Gastrocnemius medialis (tissue), 4 donors: ENCODE measurements around the gene NIT1. TPM values are rescaled to one million over a fixed set of nuclear protein-coding genes. Genes with fewer than 3 reads are reported as not detected.
A peak's percentile ranks its signal among the peaks of the same experiment; 100 is the strongest.
"Not testable (repeated sequence)": the region's sequence is repeated elsewhere in the genome, so short reads cannot be mapped to it uniquely, and the experiment has no call there.

ENCODE experiments used
- ATAC-seq, 2 donors: fragments of 150-250 bp; one replicate each; pipeline ENCODE4 v1.9.1; 2016
- DNase-seq, 2 donors: peaks; one replicate each; pipeline ENCODE4 v3.0.0-alpha.2; 2019
- H3K27ac ChIP-seq, 4 donors: fragments of 200-600 bp; sonication (generic); 1 replicate in 1 of 4; 2 replicates in 3 of 4; pipeline ENCODE4 v1.5.1; 2016 to 2018; ENCODE audit warnings: mild to moderate bottlenecking in 2 of 4, moderate library complexity in 1 of 4
- H3K27me3 ChIP-seq, 3 donors: fragments of 200-600 bp; sonication (generic) in 2 of 3; 1 replicate in 1 of 3; 2 replicates in 2 of 3; pipeline versions ENCODE4 v1.5.1 to v1.6.0; 2016 to 2019; ENCODE audit warnings: mild to moderate bottlenecking in 1 of 3, moderate library complexity in 1 of 3
- H3K36me3 ChIP-seq, 2 donors: fragments of 200-600 bp; sonication (generic) in 1 of 2; one replicate each; pipeline ENCODE4 v1.5.1; 2017 to 2018
- H3K4me1 ChIP-seq, 2 donors: fragments of 200-600 bp; sonication (generic) in 1 of 2; one replicate each; pipeline ENCODE4 v1.5.1; 2016 to 2017; ENCODE audit warnings: mild to moderate bottlenecking in 2 of 2
- H3K4me3 ChIP-seq, 4 donors: fragments of 200-600 bp; sonication (generic) in 3 of 4; 1 replicate in 1 of 4; 2 replicates in 3 of 4; pipeline ENCODE4 v1.5.1; 2016 to 2019; ENCODE audit warnings: mild to moderate bottlenecking in 2 of 4
- H3K9me3 ChIP-seq, 3 donors: fragments of 200-600 bp; sonication (generic) in 2 of 3; 1 replicate in 1 of 3; 2 replicates in 2 of 3; pipeline ENCODE4 v1.5.1; 2016 to 2019
- POLR2A ChIP-seq, 2 donors: fragments of 450-650 bp; IDR thresholded peaks; one replicate each; pipeline ENCODE4 v1.6.1; 2017; ENCODE audit warnings: antibody characterized with exemption in 2 of 2, mild to moderate bottlenecking in 2 of 2, moderate library complexity in 2 of 2
- in situ Hi-C, 4 donors: fragments of 200-750 bp; cut with MboI; loops; one replicate each; pipeline versions ENCODE4 v1.15.0 to v1.8.0; 2017; ENCODE audit warnings: low sequenced_read_pairs in 4 of 4
- intact Hi-C: fragments of 100-400 bp; cut with DNase I; formaldehyde crosslinking; loops from one replicate; pipeline ENCODE4 v1.15.1; 2023; ENCODE audit warnings: low total_unique reads
- total RNA-seq, 4 donors: library from RNA; depleted of rRNA; stranded (reverse); fragments of >200 nt; gene quantifications; one replicate each; pipeline versions ENCODE4 v1.1.0 to v1.2.3, GENCODE V29; 2016
- TF ChIP-seq, protein P1 (sequence below), 5 experiments: fragments of 450-650 bp in 3 of 5; fragments of 200-600 bp in 2 of 5; sonication (generic) in 2 of 5; IDR thresholded peaks in 4 of 5; conservative IDR thresholded peaks in 1 of 5; 1 replicate in 4 of 5; 2 replicates in 1 of 5; pipeline ENCODE4 v1.5.1; 2016 to 2019; ENCODE audit warnings: antibody characterized with exemption in 5 of 5, mild to moderate bottlenecking in 3 of 5, moderate library complexity in 3 of 5

NIT1 gene
- total RNA-seq, 4 donors from 2014 or later: 16.1 to 20.4 (median 17.9) TPM

- no peaks in the 10 kb centered on the region for H3K36me3 ChIP-seq
- no peak for DNase-seq
- H3K27me3 ChIP-seq: no peaks in the 10 kb centered on the region
- no peak overlapping the region for H3K27ac ChIP-seq
- peaks cover 47 to 51% of the 10 kb centered on the region in 2 donors for H3K4me1 ChIP-seq
- H3K4me3 ChIP-seq: no peak overlapping the region
- in situ Hi-C loops: no loop called here
- no peak for ATAC-seq
- TF ChIP-seq, protein P1, sequence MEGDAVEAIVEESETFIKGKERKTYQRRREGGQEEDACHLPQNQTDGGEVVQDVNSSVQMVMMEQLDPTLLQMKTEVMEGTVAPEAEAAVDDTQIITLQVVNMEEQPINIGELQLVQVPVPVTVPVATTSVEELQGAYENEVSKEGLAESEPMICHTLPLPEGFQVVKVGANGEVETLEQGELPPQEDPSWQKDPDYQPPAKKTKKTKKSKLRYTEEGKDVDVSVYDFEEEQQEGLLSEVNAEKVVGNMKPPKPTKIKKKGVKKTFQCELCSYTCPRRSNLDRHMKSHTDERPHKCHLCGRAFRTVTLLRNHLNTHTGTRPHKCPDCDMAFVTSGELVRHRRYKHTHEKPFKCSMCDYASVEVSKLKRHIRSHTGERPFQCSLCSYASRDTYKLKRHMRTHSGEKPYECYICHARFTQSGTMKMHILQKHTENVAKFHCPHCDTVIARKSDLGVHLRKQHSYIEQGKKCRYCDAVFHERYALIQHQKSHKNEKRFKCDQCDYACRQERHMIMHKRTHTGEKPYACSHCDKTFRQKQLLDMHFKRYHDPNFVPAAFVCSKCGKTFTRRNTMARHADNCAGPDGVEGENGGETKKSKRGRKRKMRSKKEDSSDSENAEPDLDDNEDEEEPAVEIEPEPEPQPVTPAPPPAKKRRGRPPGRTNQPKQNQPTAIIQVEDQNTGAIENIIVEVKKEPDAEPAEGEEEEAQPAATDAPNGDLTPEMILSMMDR (IDR thresholded peaks at IDR 0.05 in 4 of 5, conservative IDR thresholded peaks at IDR 0.05 in 1 of 5): no peak
- no peak for TF ChIP-seq POLR2A (IDR thresholded peaks at IDR 0.05)
- intact Hi-C loops: no loop called here
- H3K9me3 ChIP-seq: no peaks in the 10 kb centered on the region
These were observed 4.0 kb upstream of the NIT1 start for GRCh38 chr1:161113915-161114314.

- H3K36me3 ChIP-seq: no peaks in the 10 kb centered on the region
- in situ Hi-C loops: no loop called here
- peak overlapping the region in 3 of 4 donors; percentile 90 to 100 (median 99) for H3K27ac ChIP-seq
These were observed 3.3 kb upstream of the NIT1 start for GRCh38 chr1:161114556-161114955.

DNA sequence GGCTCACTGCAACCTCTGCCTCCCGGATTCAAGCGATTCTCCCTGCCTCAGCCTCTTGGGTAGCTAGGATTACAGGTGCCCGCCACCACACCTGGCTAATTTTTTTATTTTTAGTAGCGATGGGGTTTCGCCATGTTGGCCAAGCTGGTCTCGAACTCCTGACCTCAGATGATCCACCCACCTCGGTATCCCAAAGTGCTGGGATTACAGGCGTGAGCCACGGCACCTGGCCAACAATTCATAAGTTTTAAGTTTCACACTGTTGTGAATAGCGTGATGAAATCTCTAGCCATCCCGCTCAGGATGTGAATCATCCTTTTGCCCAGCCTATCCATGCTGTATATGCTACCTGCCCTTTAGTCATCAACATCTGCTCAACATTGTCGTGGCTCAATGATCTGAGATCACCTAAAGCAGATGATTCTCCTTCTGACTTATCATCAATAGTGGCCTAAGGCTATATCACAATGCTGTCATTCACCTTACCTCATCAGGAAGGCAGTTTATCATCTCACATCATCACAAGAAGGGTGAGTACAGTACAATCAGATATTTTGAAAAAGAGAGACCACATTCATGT is 2.7 kb upstream of the NIT1 start:
- peaks cover 0 to 5% of the 10 kb centered on the region in 2 donors for H3K36me3 ChIP-seq
- no peaks in the 10 kb centered on the region for H3K9me3 ChIP-seq
- H3K4me3 ChIP-seq: no peak overlapping the region
- DNase-seq (peak in 1 of 2 donors; percentile 53), ATAC-seq (peak in 1 of 2 donors; percentile 45)
- in situ Hi-C loops (no loop called here), intact Hi-C loops (loop anchor here (5.0 kb wide), 1 partner anchor 112 kb away; the partner anchor contains the start of gene TOMM40L)
- H3K27ac ChIP-seq: peak overlapping the region; percentile 90 to 100 (median 98)
- peaks cover 60 to 61% of the 10 kb centered on the region in 2 donors for H3K4me1 ChIP-seq
- no peak for TF ChIP-seq POLR2A (IDR thresholded peaks at IDR 0.05)
- TF ChIP-seq, protein P1 (IDR thresholded peaks at IDR 0.05 in 4 of 5, conservative IDR thresholded peaks at IDR 0.05 in 1 of 5): no peak
- no peaks in the 10 kb centered on the region for H3K27me3 ChIP-seq

More at GRCh38 chr1:161114556-161114955, 3.3 kb upstream of the NIT1 start:
- intact Hi-C loops: no loop called here
- H3K4me3 ChIP-seq: no peak overlapping the region
- peaks cover 53 to 57% of the 10 kb centered on the region in 2 donors for H3K4me1 ChIP-seq
- no peak for TF ChIP-seq POLR2A (IDR thresholded peaks at IDR 0.05)
- TF ChIP-seq, protein P1 (IDR thresholded peaks at IDR 0.05 in 4 of 5, conservative IDR thresholded peaks at IDR 0.05 in 1 of 5): no peak
- no peaks in the 10 kb centered on the region for H3K27me3 ChIP-seq
- no peaks in the 10 kb centered on the region for H3K9me3 ChIP-seq
- no peak for DNase-seq
- no peak for ATAC-seq

DNA sequence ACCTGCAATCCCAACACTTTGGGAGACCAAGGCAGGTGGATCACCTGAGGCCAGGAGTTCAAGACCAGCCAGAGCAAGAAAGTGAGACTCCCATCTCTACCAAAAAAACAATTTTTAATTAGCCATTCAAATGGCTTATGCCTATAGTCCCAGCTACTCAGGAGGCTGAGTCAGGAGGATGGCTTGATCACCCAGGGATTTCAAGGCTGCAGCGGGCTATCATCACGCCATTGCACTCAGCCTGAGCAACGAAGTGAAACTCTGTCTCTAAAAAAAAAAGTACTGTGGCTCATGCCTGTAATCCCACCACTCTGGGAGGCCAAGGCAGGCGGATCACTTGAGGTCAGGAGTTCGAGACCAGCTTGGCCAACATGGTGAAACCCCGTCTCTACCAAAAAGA is 1.9 kb upstream of the NIT1 start:
- H3K9me3 ChIP-seq, ATAC-seq, in situ Hi-C loops, H3K4me3 ChIP-seq, DNase-seq, H3K27me3 ChIP-seq: not testable (repeated sequence)
- H3K27ac ChIP-seq: peak overlapping the region; percentile 90 to 100 (median 98)
- intact Hi-C loops: loop anchor here (5.0 kb wide), 1 partner anchor 111 kb away; the partner anchor contains the start of gene TOMM40L
- peaks cover 61% of the 10 kb centered on the region in 2 donors for H3K4me1 ChIP-seq
- H3K36me3 ChIP-seq: peaks cover 0 to 13% of the 10 kb centered on the region in 2 donors

GRCh38 chr1:161119092-161119903 is 1.4 kb downstream of the NIT1 start:
- Histone ChIP-seq H3K9me3 (no peaks in the 10 kb centered on the region), H3K27me3 (no peaks in the 10 kb centered on the region), H3K27ac (peak overlapping the region; percentile 90 to 100 (median 98)), H3K36me3 (peaks cover 0 to 46% of the 10 kb centered on the region in 2 donors), H3K4me3 (peak overlapping the region; percentile 83 to 100 (median 99)), H3K4me1 (peaks cover 46% of the 10 kb centered on the region in 2 donors)
- TF ChIP-seq, protein P1 (IDR thresholded peaks at IDR 0.05 in 4 of 5, conservative IDR thresholded peaks at IDR 0.05 in 1 of 5): peak in 2 of 5 experiments; percentile 2 to 34
- no peak for TF ChIP-seq POLR2A (IDR thresholded peaks at IDR 0.05)
- intact Hi-C loops (loop anchor here (5.0 kb wide), 1 partner anchor 108 kb away; the partner anchor contains the start of gene TOMM40L), in situ Hi-C loops (no loop called here)
- peak; percentile 20 to 29 for ATAC-seq
- peak in 1 of 2 donors; percentile 39 for DNase-seq
